Gastrocnemius medialis (tissue), 4 donors: ENCODE data around the gene SLC48A1. TPM values are rescaled to one million over a fixed set of nuclear protein-coding genes. Genes with fewer than 3 reads are reported as not detected.

ENCODE experiments used
- ATAC-seq, 2 donors: fragments of 150-250 bp; one replicate each; pipeline ENCODE4 v1.9.1; 2016
- DNase-seq, 2 donors: peaks; one replicate each; pipeline ENCODE4 v3.0.0-alpha.2; 2019
- H3K27ac ChIP-seq, 4 donors: fragments of 200-600 bp; sonication (generic); 1 replicate in 1 of 4; 2 replicates in 3 of 4; pipeline ENCODE4 v1.5.1; 2016 to 2018; ENCODE audit warnings: mild to moderate bottlenecking in 2 of 4, moderate library complexity in 1 of 4
- H3K27me3 ChIP-seq, 3 donors: fragments of 200-600 bp; sonication (generic) in 2 of 3; 1 replicate in 1 of 3; 2 replicates in 2 of 3; pipeline versions ENCODE4 v1.5.1 to v1.6.0; 2016 to 2019; ENCODE audit warnings: mild to moderate bottlenecking in 1 of 3, moderate library complexity in 1 of 3
- H3K36me3 ChIP-seq, 2 donors: fragments of 200-600 bp; sonication (generic) in 1 of 2; one replicate each; pipeline ENCODE4 v1.5.1; 2017 to 2018
- H3K4me1 ChIP-seq, 2 donors: fragments of 200-600 bp; sonication (generic) in 1 of 2; one replicate each; pipeline ENCODE4 v1.5.1; 2016 to 2017; ENCODE audit warnings: mild to moderate bottlenecking in 2 of 2
- H3K4me3 ChIP-seq, 4 donors: fragments of 200-600 bp; sonication (generic) in 3 of 4; 1 replicate in 1 of 4; 2 replicates in 3 of 4; pipeline ENCODE4 v1.5.1; 2016 to 2019; ENCODE audit warnings: mild to moderate bottlenecking in 2 of 4
- H3K9me3 ChIP-seq, 3 donors: fragments of 200-600 bp; sonication (generic) in 2 of 3; 1 replicate in 1 of 3; 2 replicates in 2 of 3; pipeline ENCODE4 v1.5.1; 2016 to 2019
- POLR2A ChIP-seq, 2 donors: fragments of 450-650 bp; IDR thresholded peaks; one replicate each; pipeline ENCODE4 v1.6.1; 2017; ENCODE audit warnings: antibody characterized with exemption in 2 of 2, mild to moderate bottlenecking in 2 of 2, moderate library complexity in 2 of 2
- in situ Hi-C, 4 donors: fragments of 200-750 bp; cut with MboI; loops; one replicate each; pipeline versions ENCODE4 v1.15.0 to v1.8.0; 2017; ENCODE audit warnings: low sequenced_read_pairs in 4 of 4
- intact Hi-C: fragments of 100-400 bp; cut with DNase I; formaldehyde crosslinking; loops from one replicate; pipeline ENCODE4 v1.15.1; 2023; ENCODE audit warnings: low total_unique reads
- total RNA-seq, 4 donors: library from RNA; depleted of rRNA; stranded (reverse); fragments of >200 nt; gene quantifications; one replicate each; pipeline versions ENCODE4 v1.1.0 to v1.2.3, GENCODE V29; 2016
- TF ChIP-seq, protein P1 (sequence below), 5 experiments: fragments of 450-650 bp in 3 of 5; fragments of 200-600 bp in 2 of 5; sonication (generic) in 2 of 5; IDR thresholded peaks in 4 of 5; conservative IDR thresholded peaks in 1 of 5; 1 replicate in 4 of 5; 2 replicates in 1 of 5; pipeline ENCODE4 v1.5.1; 2016 to 2019; ENCODE audit warnings: antibody characterized with exemption in 5 of 5, mild to moderate bottlenecking in 3 of 5, moderate library complexity in 3 of 5

The SLC48A1 gene
- total RNA-seq, 4 donors from 2014 or later: 28.3 to 62.6 (median 45.6) TPM

DNA sequence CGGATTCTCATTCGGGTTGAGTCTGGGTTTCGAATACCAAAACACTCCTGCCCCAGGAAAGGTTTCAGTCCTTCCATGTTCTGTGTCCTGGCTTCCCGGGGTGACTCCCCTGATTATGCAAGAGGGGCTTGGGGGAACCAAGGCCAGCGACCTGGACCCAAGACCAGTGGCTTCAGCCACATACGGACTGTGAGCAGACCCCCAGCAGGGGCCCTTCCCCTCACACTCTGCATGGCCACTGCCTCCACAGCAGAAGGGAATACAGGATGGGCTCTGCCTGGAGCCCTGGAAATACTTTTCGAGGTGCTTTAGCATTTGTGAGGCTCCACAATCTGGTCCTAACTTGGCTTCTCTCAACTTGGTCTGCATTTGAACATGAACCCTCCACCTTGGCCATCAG, 27.5 kb downstream of the SLC48A1 start:
- intact Hi-C loops: loop anchor here (2.0 kb wide), 1 partner anchor 18 kb away; the partner anchor contains the start of gene HDAC7
- peak overlapping the region; percentile 74 to 86 (median 82) for H3K27ac ChIP-seq
- in situ Hi-C loops: no loop called here
- peaks cover 73 to 80% of the 10 kb centered on the region in 2 donors for H3K4me1 ChIP-seq
- H3K27me3 ChIP-seq: no peaks in the 10 kb centered on the region
- TF ChIP-seq, protein P1, sequence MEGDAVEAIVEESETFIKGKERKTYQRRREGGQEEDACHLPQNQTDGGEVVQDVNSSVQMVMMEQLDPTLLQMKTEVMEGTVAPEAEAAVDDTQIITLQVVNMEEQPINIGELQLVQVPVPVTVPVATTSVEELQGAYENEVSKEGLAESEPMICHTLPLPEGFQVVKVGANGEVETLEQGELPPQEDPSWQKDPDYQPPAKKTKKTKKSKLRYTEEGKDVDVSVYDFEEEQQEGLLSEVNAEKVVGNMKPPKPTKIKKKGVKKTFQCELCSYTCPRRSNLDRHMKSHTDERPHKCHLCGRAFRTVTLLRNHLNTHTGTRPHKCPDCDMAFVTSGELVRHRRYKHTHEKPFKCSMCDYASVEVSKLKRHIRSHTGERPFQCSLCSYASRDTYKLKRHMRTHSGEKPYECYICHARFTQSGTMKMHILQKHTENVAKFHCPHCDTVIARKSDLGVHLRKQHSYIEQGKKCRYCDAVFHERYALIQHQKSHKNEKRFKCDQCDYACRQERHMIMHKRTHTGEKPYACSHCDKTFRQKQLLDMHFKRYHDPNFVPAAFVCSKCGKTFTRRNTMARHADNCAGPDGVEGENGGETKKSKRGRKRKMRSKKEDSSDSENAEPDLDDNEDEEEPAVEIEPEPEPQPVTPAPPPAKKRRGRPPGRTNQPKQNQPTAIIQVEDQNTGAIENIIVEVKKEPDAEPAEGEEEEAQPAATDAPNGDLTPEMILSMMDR (IDR thresholded peaks at IDR 0.05 in 4 of 5, conservative IDR thresholded peaks at IDR 0.05 in 1 of 5): no peak
- no peak for TF ChIP-seq POLR2A (IDR thresholded peaks at IDR 0.05)
- H3K36me3 ChIP-seq: peaks cover 0 to 24% of the 10 kb centered on the region in 2 donors
- no peaks in the 10 kb centered on the region for H3K9me3 ChIP-seq
- DNase-seq: no peak
- ATAC-seq: no peak
- no peak overlapping the region for H3K4me3 ChIP-seq

DNA sequence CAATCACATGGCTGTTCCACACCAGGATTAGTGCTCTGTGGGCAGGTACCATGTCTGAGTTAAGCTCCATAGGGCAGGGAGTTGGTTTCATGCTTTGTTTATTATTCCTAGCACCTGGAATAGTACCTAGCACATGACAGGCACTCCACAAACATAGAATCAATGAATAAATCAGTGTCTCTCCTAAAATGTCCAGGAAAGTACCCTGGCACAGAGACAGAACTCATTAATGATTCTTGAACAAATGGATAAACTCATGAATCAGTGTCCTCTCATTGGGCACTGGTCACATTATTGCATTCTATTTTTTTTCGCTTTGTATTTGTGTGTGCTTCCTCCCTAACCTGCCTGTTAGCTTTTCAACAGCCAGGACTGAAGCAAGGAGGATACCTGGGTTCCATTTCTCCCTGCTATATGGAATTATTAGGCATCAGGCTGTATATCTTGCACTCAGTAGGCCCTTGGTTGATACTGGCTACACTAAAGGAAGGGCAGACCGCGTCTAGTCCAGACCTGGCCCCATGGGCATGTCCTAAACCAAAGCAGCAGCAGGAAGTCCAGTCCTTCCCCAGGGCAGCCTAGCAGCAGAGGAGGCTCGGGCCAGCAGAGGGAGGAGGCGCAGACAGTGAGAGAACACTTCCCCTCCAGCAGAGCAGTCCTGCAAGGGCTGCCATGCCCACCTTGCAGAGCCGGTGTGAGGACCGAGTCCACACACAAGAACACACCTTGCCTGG, 28.3 kb downstream of the SLC48A1 start:
- H3K27ac ChIP-seq: peak overlapping the region; percentile 33 to 86 (median 82)
- no peaks in the 10 kb centered on the region for H3K9me3 ChIP-seq
- H3K4me3 ChIP-seq: no peak overlapping the region
- DNase-seq: no peak
- intact Hi-C loops: loop anchor here (2.0 kb wide), 1 partner anchor 17 kb away; the partner anchor contains the start of gene HDAC7
- in situ Hi-C loops: no loop called here
- no peak for ATAC-seq
- H3K4me1 ChIP-seq: peaks cover 80 to 88% of the 10 kb centered on the region in 2 donors
- H3K27me3 ChIP-seq: no peaks in the 10 kb centered on the region
- TF ChIP-seq POLR2A (IDR thresholded peaks at IDR 0.05): no peak
- TF ChIP-seq, protein P1 (IDR thresholded peaks at IDR 0.05 in 4 of 5, conservative IDR thresholded peaks at IDR 0.05 in 1 of 5): no peak
- peaks cover 0 to 17% of the 10 kb centered on the region in 2 donors for H3K36me3 ChIP-seq

DNA sequence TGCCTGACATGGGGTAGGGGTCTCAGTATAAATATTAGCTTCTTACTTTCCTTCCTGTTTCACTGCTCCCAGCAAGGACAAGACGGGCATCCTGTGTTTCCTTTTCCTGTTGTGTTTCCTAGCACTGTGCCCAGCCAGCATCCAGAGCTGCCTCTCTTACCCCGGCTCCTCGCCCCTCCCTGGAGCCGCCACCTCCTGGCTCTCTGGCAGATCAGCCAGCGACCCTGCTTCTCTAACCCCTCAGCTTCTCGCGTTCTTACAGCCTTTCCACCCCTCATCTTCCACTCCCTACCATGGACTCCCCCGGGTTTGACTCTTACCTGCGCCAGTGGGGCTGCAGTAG, 28.8 kb downstream of the SLC48A1 start:
- intact Hi-C loops: loop anchor here (2.0 kb wide), 1 partner anchor 17 kb away; the partner anchor contains the start of gene HDAC7
- Histone ChIP-seq H3K27me3 (no peaks in the 10 kb centered on the region), H3K4me1 (peaks cover 86 to 93% of the 10 kb centered on the region in 2 donors), H3K4me3 (no peak overlapping the region), H3K36me3 (peaks cover 0 to 11% of the 10 kb centered on the region in 2 donors), H3K9me3 (no peaks in the 10 kb centered on the region), H3K27ac (peak overlapping the region; percentile 33 to 83 (median 56))
- DNase-seq (no peak), ATAC-seq (no peak)
- TF ChIP-seq POLR2A (IDR thresholded peaks at IDR 0.05): no peak
- TF ChIP-seq, protein P1 (IDR thresholded peaks at IDR 0.05 in 4 of 5, conservative IDR thresholded peaks at IDR 0.05 in 1 of 5): no peak
- in situ Hi-C loops: no loop called here

DNA sequence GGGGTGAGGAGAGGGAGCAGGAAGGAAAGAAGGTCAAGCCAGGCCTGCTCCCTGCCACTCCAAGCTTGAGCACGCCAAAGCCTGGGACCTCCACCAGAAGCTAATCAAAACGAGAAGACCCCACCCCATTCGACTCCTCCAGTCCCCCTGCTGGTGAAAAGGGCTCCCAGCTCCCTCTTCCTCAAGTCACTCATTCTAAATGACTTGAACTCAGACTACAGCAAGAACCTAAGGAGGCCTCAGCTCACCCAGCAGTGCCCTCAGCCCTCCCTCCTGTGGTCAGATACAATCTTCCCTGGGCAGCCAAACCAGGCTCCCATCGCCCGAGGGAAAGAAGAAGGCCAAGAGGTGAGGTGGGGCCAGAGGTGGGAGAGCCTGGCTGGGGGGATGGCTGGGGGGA, 29.3 kb downstream of the SLC48A1 start:
- Histone ChIP-seq H3K9me3 (no peaks in the 10 kb centered on the region), H3K4me1 (peaks cover 90 to 98% of the 10 kb centered on the region in 2 donors), H3K27me3 (no peaks in the 10 kb centered on the region), H3K36me3 (peaks cover 0 to 7% of the 10 kb centered on the region in 2 donors), H3K4me3 (no peak overlapping the region), H3K27ac (peak overlapping the region; percentile 33 to 83 (median 56))
- DNase-seq (no peak), ATAC-seq (no peak)
- intact Hi-C loops: no loop called here
- TF ChIP-seq POLR2A (IDR thresholded peaks at IDR 0.05): no peak
- TF ChIP-seq, protein P1 (IDR thresholded peaks at IDR 0.05 in 4 of 5, conservative IDR thresholded peaks at IDR 0.05 in 1 of 5): no peak
- in situ Hi-C loops: no loop called here
